Measurements from ENCODE around the gene MIS18A.

MIS18A gene

GRCh38 chr21:32226444-32226843, 52.4 kb downstream of the MIS18A start:
- TF ChIP-seq CTCF (IDR thresholded peaks at IDR 0.05), result no peak
- no peaks in the 10 kb centered on the region for H3K4me1 ChIP-seq
- H3K36me3 ChIP-seq (ENCODE audit: control insufficient read depth, insufficient read depth, low read length), result no peaks in the 10 kb centered on the region
- H3K79me2 ChIP-seq, result no peaks in the 10 kb centered on the region
- no peak overlapping the region for H3K4me3 ChIP-seq (ENCODE audit: low read depth, low read length)
- H3K9ac ChIP-seq, result no peak overlapping the region
- no peaks in the 10 kb centered on the region for H3K27me3 ChIP-seq (ENCODE audit: control insufficient read depth, insufficient read depth, low read length)
- no peak overlapping the region for H2AFZ ChIP-seq
- no peak overlapping the region for H3K27ac ChIP-seq
- no peak overlapping the region for H3K4me2 ChIP-seq (ENCODE audit: low read length)
- no peaks in the 10 kb centered on the region for H3K9me3 ChIP-seq (ENCODE audit: control insufficient read depth, low read length)

Data from parathyroid adenoma (tissue), 2 donors.